ENCODE results near the gene RAPGEF4. TPM values are rescaled to one million over a fixed set of nuclear protein-coding genes. Genes with fewer than 3 reads are reported as not detected.
A peak's percentile ranks its signal among the peaks of the same experiment; 100 is the strongest.

The RAPGEF4 gene
- total and polyA plus RNA-seq, 2 donors (not counting 1 experiment from before 2014, with no cell fraction given) = 0.22 to 0.30 TPM

DNA sequence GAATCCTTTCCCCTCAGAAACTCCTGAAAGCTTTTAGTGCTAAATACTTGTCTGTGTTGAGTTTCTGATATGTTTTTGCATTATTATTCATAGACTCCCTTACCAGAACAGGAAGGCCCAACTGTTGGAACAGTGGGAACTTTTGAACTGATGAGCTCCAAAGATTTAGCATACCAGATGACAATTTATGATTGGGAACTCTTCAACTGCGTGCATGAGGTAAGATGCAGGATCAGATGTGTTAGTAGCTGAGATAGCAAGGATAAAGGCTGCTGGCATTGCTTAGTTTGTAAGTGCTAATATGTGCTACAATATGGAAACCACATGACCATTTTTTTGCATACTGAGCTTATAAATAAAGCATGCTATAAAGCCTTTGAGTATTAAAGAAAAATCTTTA lies 290.8 kb downstream of the RAPGEF4 start:
- intact Hi-C loops (cut with micrococcal nuclease) = no loop called here
- no peaks in the 10 kb centered on the region for H3K36me3 ChIP-seq (replicated peaks in 1 of 2; ENCODE audit: control extremely low read depth in 1 of 2, control insufficient read depth in 1 of 2, extremely low read depth in 1 of 2, insufficient read depth in 2 of 2, low read length in 1 of 2)
- H3K4me2 ChIP-seq (replicated peaks; ENCODE audit: low read depth, low read length, poor library complexity, severe bottlenecking) = no peak overlapping the region
- H3K9ac ChIP-seq (ENCODE audit: low read length) = no peak overlapping the region
- POLR2A ChIA-PET = no interaction called here
- no peaks in the 10 kb centered on the region for H4K20me1 ChIP-seq (ENCODE audit: control insufficient read depth, insufficient read depth, low read length, poor library complexity, severe bottlenecking)
- no peak overlapping the region for H3K4me3 Mint-ChIP-seq
- ATAC-seq (ENCODE audit: low read depth) (no peak), DNase-seq (no peak)
- H3K9me3 Mint-ChIP-seq (ENCODE audit: insufficient read depth) = no peaks in the 10 kb centered on the region
- H3K4me1 ChIP-seq (ENCODE audit: control insufficient read depth in 2 of 2, insufficient read depth in 2 of 2, low read length in 2 of 2) = peaks cover 4 to 8% of the 10 kb centered on the region in 2 donors
- H3K4me1 Mint-ChIP-seq = peaks cover 1% of the 10 kb centered on the region
- H3K27ac Mint-ChIP-seq = no peak overlapping the region
- peaks cover 0 to 3% (median 0%) of the 10 kb centered on the region in 4 experiments for H3K27me3 ChIP-seq (replicated peaks in 1 of 4; ENCODE audit: control extremely low read depth in 1 of 4, control insufficient read depth in 3 of 4, insufficient read depth in 4 of 4, low read length in 3 of 4)
- H3K27me3 Mint-ChIP-seq = peaks cover 16% of the 10 kb centered on the region
- TF ChIP-seq EZH2 (IDR thresholded peaks at IDR 0.05; ENCODE audit: borderline replicate concordance, insufficient read depth, low read depth, low read length, poor library complexity, severe bottlenecking) (no peak), CTCF (IDR thresholded peaks at IDR 0.05) (no peak)
- no peak overlapping the region for H2AFZ ChIP-seq (ENCODE audit: insufficient read depth, low read depth, low read length, poor library complexity, severe bottlenecking)
- no peak overlapping the region for H3K27ac ChIP-seq (ENCODE audit: low read length in 2 of 2)
- no peak overlapping the region for H3K4me3 ChIP-seq (ENCODE audit: control extremely low read depth in 1 of 5, extremely low read depth in 1 of 5, insufficient read depth in 1 of 5, low read depth in 2 of 5, low read length in 4 of 5)
- no peaks in the 10 kb centered on the region for H3K79me2 ChIP-seq (ENCODE audit: control insufficient read depth, insufficient read depth, low read length)
- 80% methylated on average over 1 of the region's 1 CpG for WGBS (ENCODE audit: insufficient coverage)
- no peaks in the 10 kb centered on the region for H3K9me3 ChIP-seq (ENCODE audit: control extremely low read depth in 1 of 3, control insufficient read depth in 2 of 3, insufficient read depth in 1 of 3, low read length in 2 of 3)
- CTCF ChIA-PET = interaction anchor here (0.8 to 6.8 kb wide), 18 partner anchors 9 to 1436 kb away, joined by 3 to 303 read pairs (median 4); no protein-coding TSS in a partner anchor

DNA sequence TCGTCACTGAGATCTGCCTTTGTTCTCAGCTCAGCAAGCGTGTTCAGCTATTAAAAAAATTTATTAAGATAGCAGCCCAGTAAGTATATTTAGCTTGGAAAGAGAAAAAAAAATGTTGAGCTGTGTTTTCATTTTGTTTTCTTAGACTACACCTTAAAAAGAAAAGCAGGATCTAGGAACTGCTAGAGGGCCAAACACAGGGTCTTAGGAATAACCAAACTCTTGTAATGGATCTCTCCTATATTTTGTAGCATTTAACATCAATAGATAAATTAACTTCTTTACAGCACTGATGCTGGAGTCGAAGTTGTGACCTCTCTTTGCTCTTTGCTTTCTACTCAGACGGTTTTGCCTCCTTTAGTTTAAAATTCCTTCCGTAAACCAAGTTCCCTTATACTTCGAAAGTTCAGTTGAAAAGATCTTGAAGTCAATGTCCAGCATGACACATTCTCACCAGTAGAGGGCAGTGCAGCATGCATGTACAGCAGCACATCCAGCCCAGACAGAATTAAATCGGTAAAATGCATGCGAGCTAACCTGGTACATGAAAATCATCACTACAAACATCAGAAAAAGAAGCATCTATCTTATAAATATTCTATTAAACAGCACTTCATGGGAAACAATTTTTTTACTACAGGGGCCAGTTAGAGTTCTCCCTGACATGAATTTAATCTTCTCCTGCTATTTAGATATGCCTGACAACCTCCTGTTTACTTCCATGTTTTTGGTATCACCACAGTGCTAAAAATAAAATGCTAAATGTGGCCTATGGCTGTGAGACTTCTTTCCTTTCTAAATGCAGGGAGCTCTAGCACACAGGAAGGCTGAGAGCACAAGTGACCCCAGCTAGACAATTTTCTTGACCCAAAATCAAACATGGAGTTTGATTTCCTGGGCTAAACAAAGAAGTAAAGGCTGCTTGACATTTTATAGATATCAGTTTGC lies 291.8 kb downstream of the RAPGEF4 start:
- DNase-seq = peak; percentile 81
- Histone ChIP-seq H3K9me3 (ENCODE audit: control extremely low read depth in 1 of 3, control insufficient read depth in 2 of 3, insufficient read depth in 1 of 3, low read length in 2 of 3) (no peaks in the 10 kb centered on the region), H3K9ac (ENCODE audit: low read length) (no peak overlapping the region), H4K20me1 (ENCODE audit: control insufficient read depth, insufficient read depth, low read length, poor library complexity, severe bottlenecking) (no peaks in the 10 kb centered on the region), H3K79me2 (ENCODE audit: control insufficient read depth, insufficient read depth, low read length) (no peaks in the 10 kb centered on the region), H3K36me3 (replicated peaks in 1 of 2; ENCODE audit: control extremely low read depth in 1 of 2, control insufficient read depth in 1 of 2, extremely low read depth in 1 of 2, insufficient read depth in 2 of 2, low read length in 1 of 2) (no peaks in the 10 kb centered on the region), H3K4me1 (ENCODE audit: control insufficient read depth in 2 of 2, insufficient read depth in 2 of 2, low read length in 2 of 2) (peaks cover 4 to 8% of the 10 kb centered on the region in 2 donors), H3K4me3 (ENCODE audit: control extremely low read depth in 1 of 5, extremely low read depth in 1 of 5, insufficient read depth in 1 of 5, low read depth in 2 of 5, low read length in 4 of 5) (no peak overlapping the region), H3K27me3 (replicated peaks in 1 of 4; ENCODE audit: control extremely low read depth in 1 of 4, control insufficient read depth in 3 of 4, insufficient read depth in 4 of 4, low read length in 3 of 4) (peaks cover 0 to 3% (median 0%) of the 10 kb centered on the region in 4 experiments), H3K27ac (ENCODE audit: low read length in 2 of 2) (no peak overlapping the region), H2AFZ (ENCODE audit: insufficient read depth, low read depth, low read length, poor library complexity, severe bottlenecking) (no peak overlapping the region), H3K4me2 (replicated peaks; ENCODE audit: low read depth, low read length, poor library complexity, severe bottlenecking) (no peak overlapping the region)
- ChIA-PET CTCF (interaction anchor here (0.7 to 6.8 kb wide), 29 partner anchors 8 to 1316 kb away, joined by 3 to 303 read pairs (median 4); no protein-coding TSS in a partner anchor), POLR2A (no interaction called here)
- TF ChIP-seq EZH2 (IDR thresholded peaks at IDR 0.05; ENCODE audit: borderline replicate concordance, insufficient read depth, low read depth, low read length, poor library complexity, severe bottlenecking) (no peak), CTCF (IDR thresholded peaks at IDR 0.05) (peak; percentile 94)
- Mint-ChIP-seq H3K27ac (no peak overlapping the region), H3K4me1 (peaks cover 1% of the 10 kb centered on the region), H3K4me3 (no peak overlapping the region), H3K9me3 (ENCODE audit: insufficient read depth) (no peaks in the 10 kb centered on the region), H3K27me3 (peaks cover 16% of the 10 kb centered on the region)
- ATAC-seq (ENCODE audit: low read depth) = peak; percentile 74
- 4% methylated on average over 6 of the region's 8 CpGs for WGBS (ENCODE audit: insufficient coverage)
- intact Hi-C loops (cut with micrococcal nuclease) = loop anchor here (1.0 kb wide), 3 partner anchors 183 to 1318 kb away; no protein-coding TSS in a partner anchor

All from B cell (primary cell).